Endothelial cell (in vitro differentiated cells): Measurements from ENCODE around the gene LYPD8. TPM values are rescaled to one million over a fixed set of nuclear protein-coding genes. Genes with fewer than 3 reads are reported as not detected.

Experiments used
- DNase-seq: peaks from one replicate; pipeline ENCODE4 v3.0.0; 2021; ENCODE audit warnings: low spot score
- H3K27ac Mint-ChIP-seq: one replicate; pipeline ENCODE4 v1.8.0; 2021; ENCODE audit warnings: mixed read lengths, inconsistent platforms; ENCODE audit not compliant: unreplicated experiment
- H3K27me3 Mint-ChIP-seq: one replicate; pipeline ENCODE4 v1.8.0; 2021; ENCODE audit warnings: mild to moderate bottlenecking, moderate library complexity, mixed read lengths, inconsistent platforms; ENCODE audit not compliant: unreplicated experiment
- H3K36me3 Mint-ChIP-seq: one replicate; pipeline ENCODE4 v1.8.0; 2021; ENCODE audit warnings: mild to moderate bottlenecking, low read depth, mixed read lengths, inconsistent platforms; ENCODE audit not compliant: unreplicated experiment
- H3K4me1 Mint-ChIP-seq: one replicate; pipeline ENCODE4 v1.8.0; 2021; ENCODE audit warnings: mild to moderate bottlenecking, mixed read lengths, inconsistent platforms; ENCODE audit not compliant: unreplicated experiment
- H3K4me3 Mint-ChIP-seq: one replicate; pipeline ENCODE4 v1.8.0; 2021; ENCODE audit warnings: mild to moderate bottlenecking, mixed read lengths, inconsistent platforms; ENCODE audit not compliant: unreplicated experiment
- H3K9me3 Mint-ChIP-seq: one replicate; pipeline ENCODE4 v1.8.0; 2021; ENCODE audit warnings: mixed read lengths, inconsistent platforms; ENCODE audit not compliant: unreplicated experiment
- total RNA-seq: library from RNA; stranded (reverse); fragmentation: NEBNext Ultra II Directional; extraction: Animal tissue kit (Norgen Biotek cat#: 25700); gene quantifications from one replicate; pipeline ENCODE4 v1.2.1, GENCODE V29; 2021; ENCODE audit not compliant: unreplicated experiment
- TF ChIP-seq, protein P1 (sequence below): fragments of 200-600 bp; sonication (generic); IDR thresholded peaks from one replicate; pipeline ENCODE4 v1.5.0; 2021; ENCODE audit warnings: antibody characterized with exemption; ENCODE audit not compliant: unreplicated experiment

The LYPD8 gene
- total RNA-seq, 1 donor from 2014 or later: not detected

DNA sequence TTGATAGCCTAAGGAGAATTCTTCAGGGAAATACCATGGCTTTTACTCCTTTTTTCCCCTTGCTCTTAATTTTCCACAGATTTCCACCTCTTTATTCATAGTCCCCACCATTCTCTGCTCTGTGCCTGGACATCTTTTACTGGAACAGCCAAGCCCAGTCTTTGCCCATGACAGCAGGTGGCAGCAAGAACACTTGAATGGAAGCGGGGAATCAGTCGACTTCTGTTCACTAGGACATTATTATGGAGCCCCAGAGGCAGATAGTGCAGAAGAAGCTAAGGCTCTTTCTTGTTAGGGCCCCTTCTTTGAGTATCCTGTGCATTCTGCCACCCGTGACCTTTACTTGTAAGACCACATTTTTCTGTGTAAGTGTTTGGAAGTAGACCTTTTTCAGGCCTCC lies 59.3 kb downstream of the LYPD8 start:
- peaks cover 45% of the 10 kb centered on the region for H3K9me3 Mint-ChIP-seq
- H3K4me1 Mint-ChIP-seq: no peaks in the 10 kb centered on the region
- peaks cover 14% of the 10 kb centered on the region for H3K36me3 Mint-ChIP-seq
- TF ChIP-seq, protein P1, sequence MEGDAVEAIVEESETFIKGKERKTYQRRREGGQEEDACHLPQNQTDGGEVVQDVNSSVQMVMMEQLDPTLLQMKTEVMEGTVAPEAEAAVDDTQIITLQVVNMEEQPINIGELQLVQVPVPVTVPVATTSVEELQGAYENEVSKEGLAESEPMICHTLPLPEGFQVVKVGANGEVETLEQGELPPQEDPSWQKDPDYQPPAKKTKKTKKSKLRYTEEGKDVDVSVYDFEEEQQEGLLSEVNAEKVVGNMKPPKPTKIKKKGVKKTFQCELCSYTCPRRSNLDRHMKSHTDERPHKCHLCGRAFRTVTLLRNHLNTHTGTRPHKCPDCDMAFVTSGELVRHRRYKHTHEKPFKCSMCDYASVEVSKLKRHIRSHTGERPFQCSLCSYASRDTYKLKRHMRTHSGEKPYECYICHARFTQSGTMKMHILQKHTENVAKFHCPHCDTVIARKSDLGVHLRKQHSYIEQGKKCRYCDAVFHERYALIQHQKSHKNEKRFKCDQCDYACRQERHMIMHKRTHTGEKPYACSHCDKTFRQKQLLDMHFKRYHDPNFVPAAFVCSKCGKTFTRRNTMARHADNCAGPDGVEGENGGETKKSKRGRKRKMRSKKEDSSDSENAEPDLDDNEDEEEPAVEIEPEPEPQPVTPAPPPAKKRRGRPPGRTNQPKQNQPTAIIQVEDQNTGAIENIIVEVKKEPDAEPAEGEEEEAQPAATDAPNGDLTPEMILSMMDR: no peak
- H3K4me3 Mint-ChIP-seq: no peak overlapping the region
- peaks cover 12% of the 10 kb centered on the region for H3K27me3 Mint-ChIP-seq
- no peak overlapping the region for H3K27ac Mint-ChIP-seq
- DNase-seq: no peak

DNA sequence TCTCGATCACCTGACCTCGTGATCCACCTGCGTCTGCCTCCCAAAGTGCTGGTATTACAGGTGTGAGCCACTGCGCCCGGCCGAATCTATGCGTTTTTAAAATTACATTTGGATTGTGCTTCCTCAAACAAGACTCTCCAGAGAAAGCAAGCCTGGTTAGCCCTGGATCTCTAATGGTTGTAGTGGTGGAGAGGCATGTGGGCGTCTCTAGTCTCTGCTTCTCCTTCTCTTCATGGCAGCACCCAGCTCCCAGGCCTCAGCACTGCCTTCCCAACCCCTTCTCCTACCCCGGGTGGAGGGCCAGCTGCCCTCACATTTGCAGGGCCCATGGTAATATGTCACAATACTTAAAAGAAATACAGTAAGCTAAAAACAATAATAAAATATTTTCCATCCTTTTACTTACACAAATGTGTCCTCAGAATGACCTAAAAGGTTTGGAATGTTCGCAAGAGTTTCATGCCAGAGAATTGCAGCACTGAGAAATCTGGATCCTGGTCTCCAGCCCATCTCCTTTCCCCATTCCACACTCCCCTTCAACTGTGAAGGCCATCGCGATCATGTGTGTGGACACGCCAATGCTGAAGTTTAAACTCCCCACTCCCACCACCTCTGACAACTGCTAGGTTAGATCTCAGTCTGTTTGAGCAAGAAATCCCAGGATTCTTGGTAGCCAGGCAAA lies 60.0 kb downstream of the LYPD8 start:
- H3K4me3 Mint-ChIP-seq: no peak overlapping the region
- no peak overlapping the region for H3K27ac Mint-ChIP-seq
- peaks cover 51% of the 10 kb centered on the region for H3K9me3 Mint-ChIP-seq
- TF ChIP-seq, protein P1: no peak
- peaks cover 16% of the 10 kb centered on the region for H3K36me3 Mint-ChIP-seq
- H3K27me3 Mint-ChIP-seq: peaks cover 16% of the 10 kb centered on the region
- no peaks in the 10 kb centered on the region for H3K4me1 Mint-ChIP-seq
- no peak for DNase-seq

DNA sequence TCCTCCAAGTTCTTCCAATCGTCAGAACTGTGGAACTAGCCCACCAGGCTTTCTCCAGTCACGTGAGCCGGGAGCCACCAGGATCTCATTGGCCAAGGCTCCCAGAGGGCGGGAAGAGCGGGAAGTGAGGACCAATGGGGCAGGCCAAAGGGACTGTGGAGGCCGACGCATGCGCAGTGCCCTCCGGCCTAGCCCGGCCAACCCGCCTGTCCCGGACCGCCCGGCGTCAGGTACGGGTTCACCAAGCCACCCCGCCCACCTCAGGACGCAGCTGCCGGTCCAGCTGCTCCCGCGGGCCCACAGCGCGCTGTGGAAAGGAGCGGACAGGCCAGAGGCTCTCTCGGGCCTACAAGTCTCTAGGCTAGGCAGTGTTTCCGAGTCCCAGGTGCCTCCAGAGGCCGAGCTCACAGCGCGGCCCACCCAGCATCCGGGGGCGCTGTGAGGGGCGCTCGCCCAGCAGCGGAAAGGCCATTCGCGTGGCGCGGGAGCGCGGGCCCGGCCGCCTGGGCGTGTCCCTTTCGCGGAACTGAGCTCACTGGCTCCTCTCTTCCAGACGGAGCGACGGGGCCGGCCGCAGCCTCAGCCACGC lies 63.9 kb downstream of the LYPD8 start:
- Mint-ChIP-seq H3K4me1 (no peaks in the 10 kb centered on the region), H3K4me3 (no peak overlapping the region), H3K9me3 (peaks cover 34% of the 10 kb centered on the region), H3K36me3 (peaks cover 6% of the 10 kb centered on the region), H3K27me3 (peaks cover 11% of the 10 kb centered on the region), H3K27ac (no peak overlapping the region)
- TF ChIP-seq, protein P1: no peak
- no peak for DNase-seq

Other genes with a start within 250 kb of the LYPD8 start
- not detected for gene OR2G6, start 247.7 kb downstream of the LYPD8 start, total RNA-seq
- not detected for gene OR2T29, start 193.0 kb downstream of the LYPD8 start, total RNA-seq
- not detected for gene OR2T34, start 181.0 kb downstream of the LYPD8 start, total RNA-seq
- gene OR2T10, start 158.1 kb downstream of the LYPD8 start, total RNA-seq: not detected
- gene OR2T11, start 120.7 kb downstream of the LYPD8 start, total RNA-seq: not detected
- gene OR2T35, start 110.5 kb downstream of the LYPD8 start, total RNA-seq: not detected
- not detected for gene OR2T27, start 100.2 kb downstream of the LYPD8 start, total RNA-seq
- not detected for gene OR14I1, start 53.0 kb downstream of the LYPD8 start, total RNA-seq
- gene SH3BP5L, start 70.2 kb upstream of the LYPD8 start, total RNA-seq: 30.7 TPM
- 29.8 TPM for gene ZNF672, start 82.5 kb upstream of the LYPD8 start, total RNA-seq
- gene ZNF692, start 103.3 kb upstream of the LYPD8 start, total RNA-seq: 26.8 TPM
- 7.9 TPM for gene PGBD2, start 150.5 kb upstream of the LYPD8 start, total RNA-seq